Suprapubic skin (tissue), 4 donors: ENCODE measurements around the gene MYO1C.

Experiments used
- EP300 ChIP-seq: sonication (generic); formaldehyde crosslinking; IDR thresholded peaks from one replicate; pipeline ENCODE4 v1.6.1; 2017; ENCODE audit warnings: antibody characterized with exemption
- POLR2A ChIP-seq, 2 donors: fragments of 450-650 bp; IDR thresholded peaks; one replicate each; pipeline ENCODE4 v1.6.1; 2017; ENCODE audit warnings: antibody characterized with exemption in 2 of 2, mild to moderate bottlenecking in 2 of 2, moderate library complexity in 2 of 2
- POLR2AphosphoS5 ChIP-seq, 3 donors: sonication (generic); formaldehyde crosslinking; IDR thresholded peaks; one replicate each; pipeline ENCODE4 v1.6.1; 2017; ENCODE audit warnings: antibody characterized with exemption in 3 of 3
- TF ChIP-seq, protein P1 (sequence below), 2 donors: fragments of 200-600 bp in 1 of 2; fragments of 450-650 bp in 1 of 2; sonication (generic) in 1 of 2; IDR thresholded peaks; one replicate each; pipeline ENCODE4 v1.5.1; 2016 to 2019; ENCODE audit warnings: antibody characterized with exemption in 2 of 2, mild to moderate bottlenecking in 1 of 2, moderate library complexity in 1 of 2

DNA sequence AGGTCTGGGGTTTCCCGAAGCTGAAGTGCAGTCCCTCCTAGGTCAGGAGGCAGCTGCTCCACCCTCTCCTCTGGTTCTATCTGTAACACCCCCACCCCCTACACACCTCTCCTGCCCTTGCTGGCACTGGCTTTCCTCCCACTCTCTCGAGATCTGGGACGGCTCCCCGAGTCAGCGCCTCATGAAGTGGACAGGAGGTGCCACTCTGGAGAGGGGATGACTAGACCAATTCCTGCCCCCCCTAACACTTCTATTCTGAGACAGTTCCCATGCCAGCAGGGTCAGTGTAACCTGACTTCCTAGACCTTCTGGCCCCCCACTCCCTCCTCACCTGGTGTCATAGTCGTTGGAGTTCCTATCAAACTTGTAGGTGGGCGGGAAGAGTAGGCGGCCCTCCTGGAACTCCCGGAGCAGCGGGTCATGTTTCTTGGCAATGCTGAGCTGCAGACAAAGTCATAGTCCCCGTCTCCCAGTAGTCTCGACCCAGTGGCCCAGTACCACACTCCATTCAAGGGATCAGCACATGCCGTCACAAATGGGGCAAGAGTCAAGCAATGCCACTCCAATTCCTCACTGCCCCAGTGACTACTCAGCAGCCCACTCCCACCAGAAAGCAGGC is 14.3 kb upstream of the MYO1C start:
- TF ChIP-seq EP300 (no peak), POLR2A (IDR thresholded peaks at IDR 0.05) (no peak), POLR2AphosphoS5 (IDR thresholded peaks at IDR 0.05) (no peak)
- TF ChIP-seq, protein P1, sequence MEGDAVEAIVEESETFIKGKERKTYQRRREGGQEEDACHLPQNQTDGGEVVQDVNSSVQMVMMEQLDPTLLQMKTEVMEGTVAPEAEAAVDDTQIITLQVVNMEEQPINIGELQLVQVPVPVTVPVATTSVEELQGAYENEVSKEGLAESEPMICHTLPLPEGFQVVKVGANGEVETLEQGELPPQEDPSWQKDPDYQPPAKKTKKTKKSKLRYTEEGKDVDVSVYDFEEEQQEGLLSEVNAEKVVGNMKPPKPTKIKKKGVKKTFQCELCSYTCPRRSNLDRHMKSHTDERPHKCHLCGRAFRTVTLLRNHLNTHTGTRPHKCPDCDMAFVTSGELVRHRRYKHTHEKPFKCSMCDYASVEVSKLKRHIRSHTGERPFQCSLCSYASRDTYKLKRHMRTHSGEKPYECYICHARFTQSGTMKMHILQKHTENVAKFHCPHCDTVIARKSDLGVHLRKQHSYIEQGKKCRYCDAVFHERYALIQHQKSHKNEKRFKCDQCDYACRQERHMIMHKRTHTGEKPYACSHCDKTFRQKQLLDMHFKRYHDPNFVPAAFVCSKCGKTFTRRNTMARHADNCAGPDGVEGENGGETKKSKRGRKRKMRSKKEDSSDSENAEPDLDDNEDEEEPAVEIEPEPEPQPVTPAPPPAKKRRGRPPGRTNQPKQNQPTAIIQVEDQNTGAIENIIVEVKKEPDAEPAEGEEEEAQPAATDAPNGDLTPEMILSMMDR (IDR thresholded peaks at IDR 0.05) = no peak
